WTC11 (cell line): ENCODE data around the gene TEP1. TPM values are rescaled to one million over a fixed set of nuclear protein-coding genes. Genes with fewer than 3 reads are reported as not detected.
A peak's percentile ranks its signal among the peaks of the same experiment; 100 is the strongest.

Source experiments
- ATAC-seq: fragments of 200-7000 bp; cut with Tn5 transposase; 2 replicates; pipeline ENCODE4 v1.10.0; 2021; ENCODE audit warnings: mild to moderate bottlenecking, moderate library complexity
- CTCF ChIA-PET: fragments of 300-600 bp; sonication (Branson Sonifier 250); formaldehyde crosslinking; loops from one replicate; lab custom pipeline; 2021; ENCODE audit warnings: antibody characterized with exemption; lab: Charles Lee
- POLR2A ChIA-PET: fragments of 350-600 bp; sonication (Branson Sonifier 250); formaldehyde crosslinking; loops from one replicate; lab custom pipeline; 2021; ENCODE audit warnings: antibody characterized with exemption; lab: Charles Lee
- DNase-seq: peaks from one replicate; pipeline ENCODE4 v3.0.0; 2021; ENCODE audit warnings: low spot score
- H3K27ac Mint-ChIP-seq: 2 replicates; pipeline ENCODE4 v1.8.0; 2021; ENCODE audit warnings: mixed read lengths
- H3K27me3 Mint-ChIP-seq: 2 replicates; pipeline ENCODE4 v1.8.0; 2021; ENCODE audit warnings: low read depth, mild to moderate bottlenecking, moderate library complexity, mixed read lengths
- H3K36me3 Mint-ChIP-seq: 2 replicates; pipeline ENCODE4 v1.8.0; 2021; ENCODE audit warnings: mixed read lengths
- H3K4me1 Mint-ChIP-seq: 2 replicates; pipeline ENCODE4 v1.8.0; 2022; ENCODE audit warnings: mixed read lengths
- H3K4me3 Mint-ChIP-seq: 2 replicates; pipeline ENCODE4 v1.8.0; 2021; ENCODE audit warnings: mild to moderate bottlenecking, moderate library complexity, mixed read lengths
- H3K9me3 Mint-ChIP-seq: 2 replicates; pipeline ENCODE4 v1.8.0; 2021; ENCODE audit warnings: mixed read lengths
- CDX4 ChIP-seq: fragments of 250-450 bp; sonication (Bioruptor Pico); IDR thresholded peaks from 2 replicates; pipeline ENCODE4 v1.9.0; 2021; ENCODE audit warnings: moderate library complexity, mild to moderate bottlenecking, inconsistent platforms, borderline replicate concordance
- CREM ChIP-seq: sonication (generic); formaldehyde crosslinking; IDR thresholded peaks from 2 replicates; pipeline ENCODE4 v1.8.1; 2022; ENCODE audit warnings: mild to moderate bottlenecking, missing genetic modification reagents, moderate library complexity
- FOXP1 ChIP-seq: sonication (generic); formaldehyde crosslinking; IDR thresholded peaks from 2 replicates; pipeline ENCODE4 v1.8.0; 2022; ENCODE audit warnings: missing genetic modification reagents, mild to moderate bottlenecking, moderate library complexity, borderline replicate concordance
- GABPB1 ChIP-seq: sonication (generic); formaldehyde crosslinking; IDR thresholded peaks from 2 replicates; pipeline ENCODE4 v1.8.1; 2023; ENCODE audit warnings: mild to moderate bottlenecking, missing genetic modification reagents
- GRHL2 ChIP-seq: fragments of 250-450 bp; sonication (Bioruptor Pico); IDR thresholded peaks from 2 replicates; pipeline ENCODE4 v1.8.0; 2022; ENCODE audit warnings: mild to moderate bottlenecking, moderate library complexity; ENCODE audit not compliant: insufficient replicate concordance, severe bottlenecking
- HMGA2 ChIP-seq: fragments of 250-450 bp; sonication (Bioruptor Pico); IDR thresholded peaks from 2 replicates; pipeline ENCODE4 v1.4.0; 2021; ENCODE audit warnings: mild to moderate bottlenecking, moderate library complexity
- JUN ChIP-seq: sonication (generic); formaldehyde crosslinking; IDR thresholded peaks from 2 replicates; pipeline ENCODE4 v1.8.0; 2023; ENCODE audit warnings: mild to moderate bottlenecking, missing genetic modification reagents
- MAX ChIP-seq: sonication (generic); formaldehyde crosslinking; IDR thresholded peaks from 2 replicates; pipeline ENCODE4 v1.8.0; 2022; ENCODE audit warnings: mild to moderate bottlenecking, missing genetic modification reagents
- NFE2L1 ChIP-seq: sonication (generic); formaldehyde crosslinking; IDR thresholded peaks from 2 replicates; pipeline ENCODE4 v1.8.1; 2023; ENCODE audit warnings: missing genetic modification reagents
- NFYB ChIP-seq: sonication (generic); formaldehyde crosslinking; conservative IDR thresholded peaks from 2 replicates; pipeline ENCODE4 v1.8.0; 2022; ENCODE audit warnings: low read depth, missing genetic modification reagents
- SMAD4 ChIP-seq: sonication (generic); formaldehyde crosslinking; IDR thresholded peaks from 2 replicates; pipeline ENCODE4 v1.8.0; 2022; ENCODE audit warnings: mild to moderate bottlenecking, missing genetic modification reagents
- SOX15 ChIP-seq: fragments of 250-450 bp; sonication (Bioruptor Pico); IDR thresholded peaks from 2 replicates; pipeline ENCODE4 v1.9.0; 2021; ENCODE audit warnings: mild to moderate bottlenecking
- TEAD4 ChIP-seq: sonication (generic); formaldehyde crosslinking; IDR thresholded peaks from 2 replicates; pipeline ENCODE4 v1.8.0; 2022; ENCODE audit warnings: mild to moderate bottlenecking, missing genetic modification reagents
- ZNF232 ChIP-seq: sonication (generic); formaldehyde crosslinking; IDR thresholded peaks from 2 replicates; pipeline ENCODE4 v1.8.0; 2022; ENCODE audit warnings: mild to moderate bottlenecking, missing genetic modification reagents
- ZNF281 ChIP-seq: sonication (generic); formaldehyde crosslinking; IDR thresholded peaks from 2 replicates; pipeline ENCODE4 v1.8.0; 2023; ENCODE audit warnings: mild to moderate bottlenecking, missing genetic modification reagents
- ZNF317 ChIP-seq: sonication (generic); formaldehyde crosslinking; IDR thresholded peaks from 2 replicates; pipeline ENCODE4 v1.8.1; 2023; ENCODE audit warnings: low read depth, mild to moderate bottlenecking, moderate library complexity, missing genetic modification reagents, borderline replicate concordance
- ZNF423 ChIP-seq: fragments of 250-450 bp; sonication (Bioruptor Pico); IDR thresholded peaks from 2 replicates; pipeline ENCODE4 v2.1.2; 2022; ENCODE audit warnings: mild to moderate bottlenecking, moderate library complexity
- ZNF671 ChIP-seq: fragments of 250-450 bp; sonication (Bioruptor Pico); IDR thresholded peaks from 2 replicates; pipeline ENCODE4 v1.8.0; 2021; ENCODE audit warnings: mild to moderate bottlenecking
- total RNA-seq: library from RNA; stranded (reverse); gene quantifications from 3 replicates; pipeline ENCODE4 v1.2.3, GENCODE V29; 2021
- TF ChIP-seq, protein P1 (sequence below): sonication (generic); formaldehyde crosslinking; IDR thresholded peaks from 2 replicates; pipeline ENCODE4 v1.8.0; 2022; ENCODE audit warnings: mild to moderate bottlenecking, missing genetic modification reagents
- TF ChIP-seq, protein P2 (sequence below): fragments of 200-600 bp; IDR thresholded peaks from 2 replicates; pipeline ENCODE4 v1.8.0; 2022; ENCODE audit warnings: antibody characterized with exemption
- TF ChIP-seq, protein P3 (sequence below): sonication (generic); formaldehyde crosslinking; conservative IDR thresholded peaks from 2 replicates; pipeline ENCODE4 v1.8.1; 2022; ENCODE audit warnings: mild to moderate bottlenecking, missing genetic modification reagents
- TF ChIP-seq, protein P4 (sequence below): fragments of 250-450 bp; sonication (Bioruptor Pico); IDR thresholded peaks from 2 replicates; pipeline ENCODE4 v1.9.0; 2021; ENCODE audit warnings: mild to moderate bottlenecking
- TF ChIP-seq, protein P5 (sequence below): sonication (generic); formaldehyde crosslinking; IDR thresholded peaks from 2 replicates; pipeline ENCODE4 v1.8.1; 2023; ENCODE audit warnings: mild to moderate bottlenecking, missing genetic modification reagents, borderline replicate concordance

TEP1 gene
- total RNA-seq, 1 experiment from 2014 or later, result 16.0 TPM

GRCh38 chr14:20334017-20334416, 79.3 kb downstream of the TEP1 start (continued):
- TF ChIP-seq MAX, result no peak
- TF ChIP-seq, protein P1, sequence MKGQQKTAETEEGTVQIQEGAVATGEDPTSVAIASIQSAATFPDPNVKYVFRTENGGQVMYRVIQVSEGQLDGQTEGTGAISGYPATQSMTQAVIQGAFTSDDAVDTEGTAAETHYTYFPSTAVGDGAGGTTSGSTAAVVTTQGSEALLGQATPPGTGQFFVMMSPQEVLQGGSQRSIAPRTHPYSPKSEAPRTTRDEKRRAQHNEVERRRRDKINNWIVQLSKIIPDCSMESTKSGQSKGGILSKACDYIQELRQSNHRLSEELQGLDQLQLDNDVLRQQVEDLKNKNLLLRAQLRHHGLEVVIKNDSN (CRISPR knock-in tag), result no peak
- TF ChIP-seq ZNF671 (CRISPR knock-in tag), result no peak
- no peak for TF ChIP-seq ZNF317

- DNase-seq (no peak), ATAC-seq (no peak)
- ChIA-PET POLR2A (interaction anchor here (2.8 kb wide), 1 partner anchor 9 kb away, joined by 46 read pairs; the partner anchor contains the start of gene PARP2), CTCF (interaction anchor here (1.3 kb wide), 1 partner anchor 9 kb away, joined by 5 read pairs; no protein-coding TSS in a partner anchor)
- no peaks in the 10 kb centered on the region for H3K9me3 Mint-ChIP-seq
- peak overlapping the region; percentile 79 for H3K27ac Mint-ChIP-seq
- H3K4me1 Mint-ChIP-seq, result peaks cover 26% of the 10 kb centered on the region
- H3K27me3 Mint-ChIP-seq, result no peaks in the 10 kb centered on the region
- TF ChIP-seq, protein P2, sequence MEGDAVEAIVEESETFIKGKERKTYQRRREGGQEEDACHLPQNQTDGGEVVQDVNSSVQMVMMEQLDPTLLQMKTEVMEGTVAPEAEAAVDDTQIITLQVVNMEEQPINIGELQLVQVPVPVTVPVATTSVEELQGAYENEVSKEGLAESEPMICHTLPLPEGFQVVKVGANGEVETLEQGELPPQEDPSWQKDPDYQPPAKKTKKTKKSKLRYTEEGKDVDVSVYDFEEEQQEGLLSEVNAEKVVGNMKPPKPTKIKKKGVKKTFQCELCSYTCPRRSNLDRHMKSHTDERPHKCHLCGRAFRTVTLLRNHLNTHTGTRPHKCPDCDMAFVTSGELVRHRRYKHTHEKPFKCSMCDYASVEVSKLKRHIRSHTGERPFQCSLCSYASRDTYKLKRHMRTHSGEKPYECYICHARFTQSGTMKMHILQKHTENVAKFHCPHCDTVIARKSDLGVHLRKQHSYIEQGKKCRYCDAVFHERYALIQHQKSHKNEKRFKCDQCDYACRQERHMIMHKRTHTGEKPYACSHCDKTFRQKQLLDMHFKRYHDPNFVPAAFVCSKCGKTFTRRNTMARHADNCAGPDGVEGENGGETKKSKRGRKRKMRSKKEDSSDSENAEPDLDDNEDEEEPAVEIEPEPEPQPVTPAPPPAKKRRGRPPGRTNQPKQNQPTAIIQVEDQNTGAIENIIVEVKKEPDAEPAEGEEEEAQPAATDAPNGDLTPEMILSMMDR, result no peak
- TF ChIP-seq SMAD4 (CRISPR knock-in tag) (no peak), HMGA2 (no peak), CDX4 (CRISPR knock-in tag) (no peak), CREM (CRISPR knock-in tag) (no peak), ZNF232 (no peak), FOXP1 (CRISPR knock-in tag) (no peak), TEAD4 (CRISPR knock-in tag) (no peak), ZNF671 (CRISPR knock-in tag) (no peak), SOX15 (CRISPR knock-in tag) (no peak)
- TF ChIP-seq, protein P3, sequence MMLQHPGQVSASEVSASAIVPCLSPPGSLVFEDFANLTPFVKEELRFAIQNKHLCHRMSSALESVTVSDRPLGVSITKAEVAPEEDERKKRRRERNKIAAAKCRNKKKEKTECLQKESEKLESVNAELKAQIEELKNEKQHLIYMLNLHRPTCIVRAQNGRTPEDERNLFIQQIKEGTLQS (CRISPR knock-in tag), result no peak
- TF ChIP-seq, protein P4, sequence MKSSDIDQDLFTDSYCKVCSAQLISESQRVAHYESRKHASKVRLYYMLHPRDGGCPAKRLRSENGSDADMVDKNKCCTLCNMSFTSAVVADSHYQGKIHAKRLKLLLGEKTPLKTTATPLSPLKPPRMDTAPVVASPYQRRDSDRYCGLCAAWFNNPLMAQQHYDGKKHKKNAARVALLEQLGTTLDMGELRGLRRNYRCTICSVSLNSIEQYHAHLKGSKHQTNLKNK, result no peak
- peak overlapping the region; percentile 94 for H3K4me3 Mint-ChIP-seq
- H3K36me3 Mint-ChIP-seq, result peaks cover 24% of the 10 kb centered on the region
These were observed 79.8 kb downstream of the TEP1 start for GRCh38 chr14:20333494-20333841.

DNA sequence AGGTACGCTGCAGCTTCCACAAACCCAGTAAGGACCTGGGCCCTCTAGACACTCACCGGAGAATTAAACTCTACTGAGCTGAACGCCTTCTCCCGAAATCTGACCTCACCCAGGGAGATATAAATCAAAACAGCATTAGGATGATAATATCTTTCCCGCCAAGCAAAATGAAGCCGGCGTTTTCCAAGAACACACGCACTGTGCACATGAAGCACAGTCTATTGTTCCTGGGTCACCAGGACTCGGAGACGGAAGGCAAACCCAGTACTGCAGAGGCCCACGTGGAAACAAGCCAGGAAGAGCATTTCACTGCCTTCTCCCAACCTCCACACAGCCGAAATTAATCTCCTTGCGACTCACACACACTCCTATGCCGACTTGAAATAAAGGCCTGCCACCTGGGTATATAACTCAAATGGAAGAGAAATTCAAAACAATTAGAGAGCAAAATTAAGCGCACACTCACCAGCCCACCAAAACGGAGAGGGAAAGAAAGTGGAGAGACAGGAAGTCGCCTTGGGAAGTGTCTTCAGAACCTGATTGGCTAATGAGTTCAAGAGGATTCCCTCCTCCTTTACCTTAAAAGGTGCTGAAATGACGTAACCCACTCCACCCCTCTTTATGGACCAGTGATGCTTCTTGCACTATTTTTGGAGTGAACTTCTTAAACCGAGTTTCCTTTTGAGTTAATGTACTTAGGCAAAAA, 80.4 kb downstream of the TEP1 start, which contains the start of gene CCNB1IP1:
Gene CCNB1IP1 (minus strand): TSS at position 492 of the 706 bp plus-strand sequence. CDS start 16,756 bp downstream, outside the sequence.
- ChIA-PET CTCF (interaction anchor here (1.1 to 1.3 kb wide), 3 partner anchors 9 to 10 kb away, joined by 3 to 9 read pairs (median 5); partner anchors contain the start of gene PARP2), POLR2A (interaction anchor here (0.6 to 2.8 kb wide), 4 partner anchors 10 to 281 kb away, joined by 3 to 46 read pairs (median 6); partner anchors contain the start of gene PARP2)
- Mint-ChIP-seq H3K36me3 (peaks cover 24% of the 10 kb centered on the region), H3K4me1 (peaks cover 26% of the 10 kb centered on the region), H3K27ac (peak within 1 kb of the TSS; percentile 98), H3K27me3 (no peaks in the 10 kb centered on the region), H3K9me3 (no peaks in the 10 kb centered on the region), H3K4me3 (peak within 1 kb of the TSS; percentile 94)
- ATAC-seq (peak; percentile 98), DNase-seq (peak; percentile 23)
- TF ChIP-seq JUN (CRISPR knock-in tag) (no peak), NFE2L1 (0 out of 2 replicates have a peak, but pooled peaks have one; percentile 49), NFYB (CRISPR knock-in tag) (peak; percentile 56), ZNF232 (no peak), ZNF423 (CRISPR knock-in tag) (no peak), GABPB1 (peak; percentile 62; the same call in 1 of the 2 replicates), ZNF281 (CRISPR knock-in tag) (no peak), GRHL2 (CRISPR knock-in tag) (no peak)
- TF ChIP-seq, protein P5, sequence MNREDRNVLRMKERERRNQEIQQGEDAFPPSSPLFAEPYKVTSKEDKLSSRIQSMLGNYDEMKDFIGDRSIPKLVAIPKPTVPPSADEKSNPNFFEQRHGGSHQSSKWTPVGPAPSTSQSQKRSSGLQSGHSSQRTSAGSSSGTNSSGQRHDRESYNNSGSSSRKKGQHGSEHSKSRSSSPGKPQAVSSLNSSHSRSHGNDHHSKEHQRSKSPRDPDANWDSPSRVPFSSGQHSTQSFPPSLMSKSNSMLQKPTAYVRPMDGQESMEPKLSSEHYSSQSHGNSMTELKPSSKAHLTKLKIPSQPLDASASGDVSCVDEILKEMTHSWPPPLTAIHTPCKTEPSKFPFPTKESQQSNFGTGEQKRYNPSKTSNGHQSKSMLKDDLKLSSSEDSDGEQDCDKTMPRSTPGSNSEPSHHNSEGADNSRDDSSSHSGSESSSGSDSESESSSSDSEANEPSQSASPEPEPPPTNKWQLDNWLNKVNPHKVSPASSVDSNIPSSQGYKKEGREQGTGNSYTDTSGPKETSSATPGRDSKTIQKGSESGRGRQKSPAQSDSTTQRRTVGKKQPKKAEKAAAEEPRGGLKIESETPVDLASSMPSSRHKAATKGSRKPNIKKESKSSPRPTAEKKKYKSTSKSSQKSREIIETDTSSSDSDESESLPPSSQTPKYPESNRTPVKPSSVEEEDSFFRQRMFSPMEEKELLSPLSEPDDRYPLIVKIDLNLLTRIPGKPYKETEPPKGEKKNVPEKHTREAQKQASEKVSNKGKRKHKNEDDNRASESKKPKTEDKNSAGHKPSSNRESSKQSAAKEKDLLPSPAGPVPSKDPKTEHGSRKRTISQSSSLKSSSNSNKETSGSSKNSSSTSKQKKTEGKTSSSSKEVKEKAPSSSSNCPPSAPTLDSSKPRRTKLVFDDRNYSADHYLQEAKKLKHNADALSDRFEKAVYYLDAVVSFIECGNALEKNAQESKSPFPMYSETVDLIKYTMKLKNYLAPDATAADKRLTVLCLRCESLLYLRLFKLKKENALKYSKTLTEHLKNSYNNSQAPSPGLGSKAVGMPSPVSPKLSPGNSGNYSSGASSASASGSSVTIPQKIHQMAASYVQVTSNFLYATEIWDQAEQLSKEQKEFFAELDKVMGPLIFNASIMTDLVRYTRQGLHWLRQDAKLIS (CRISPR knock-in tag), result no peak
